Measurements from ENCODE around the gene ARAP2.

The ARAP2 gene

DNA sequence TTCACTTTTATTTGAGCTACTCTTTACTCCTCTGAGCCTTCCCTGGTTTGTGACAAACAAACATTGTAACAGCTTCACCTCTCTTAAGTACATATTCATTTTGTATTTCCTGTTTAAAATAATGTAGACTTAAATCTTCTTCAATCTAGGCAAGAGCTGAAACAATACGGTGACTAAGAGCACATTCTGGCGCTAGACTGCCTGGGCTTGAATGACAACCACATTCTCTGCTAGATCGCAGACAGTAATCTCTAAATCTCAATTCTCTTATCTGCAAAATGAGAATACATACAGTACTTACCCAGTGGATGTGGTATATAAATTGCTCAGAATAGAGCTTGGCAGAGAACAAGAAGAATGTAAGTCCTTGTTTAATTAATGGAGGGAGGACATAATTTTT lies 144.8 kb downstream of the ARAP2 start:
- TF ChIP-seq, protein P1, sequence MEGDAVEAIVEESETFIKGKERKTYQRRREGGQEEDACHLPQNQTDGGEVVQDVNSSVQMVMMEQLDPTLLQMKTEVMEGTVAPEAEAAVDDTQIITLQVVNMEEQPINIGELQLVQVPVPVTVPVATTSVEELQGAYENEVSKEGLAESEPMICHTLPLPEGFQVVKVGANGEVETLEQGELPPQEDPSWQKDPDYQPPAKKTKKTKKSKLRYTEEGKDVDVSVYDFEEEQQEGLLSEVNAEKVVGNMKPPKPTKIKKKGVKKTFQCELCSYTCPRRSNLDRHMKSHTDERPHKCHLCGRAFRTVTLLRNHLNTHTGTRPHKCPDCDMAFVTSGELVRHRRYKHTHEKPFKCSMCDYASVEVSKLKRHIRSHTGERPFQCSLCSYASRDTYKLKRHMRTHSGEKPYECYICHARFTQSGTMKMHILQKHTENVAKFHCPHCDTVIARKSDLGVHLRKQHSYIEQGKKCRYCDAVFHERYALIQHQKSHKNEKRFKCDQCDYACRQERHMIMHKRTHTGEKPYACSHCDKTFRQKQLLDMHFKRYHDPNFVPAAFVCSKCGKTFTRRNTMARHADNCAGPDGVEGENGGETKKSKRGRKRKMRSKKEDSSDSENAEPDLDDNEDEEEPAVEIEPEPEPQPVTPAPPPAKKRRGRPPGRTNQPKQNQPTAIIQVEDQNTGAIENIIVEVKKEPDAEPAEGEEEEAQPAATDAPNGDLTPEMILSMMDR (IDR thresholded peaks at IDR 0.05; ENCODE audit: insufficient read depth, low read length, poor library complexity, severe bottlenecking), result no peak
- no peak for TF ChIP-seq EZH2phosphoT487 (conservative IDR thresholded peaks at IDR 0.05; ENCODE audit: low read length)
- H3K27ac ChIP-seq (ENCODE audit: low read depth, low read length), result no peak overlapping the region

DNA sequence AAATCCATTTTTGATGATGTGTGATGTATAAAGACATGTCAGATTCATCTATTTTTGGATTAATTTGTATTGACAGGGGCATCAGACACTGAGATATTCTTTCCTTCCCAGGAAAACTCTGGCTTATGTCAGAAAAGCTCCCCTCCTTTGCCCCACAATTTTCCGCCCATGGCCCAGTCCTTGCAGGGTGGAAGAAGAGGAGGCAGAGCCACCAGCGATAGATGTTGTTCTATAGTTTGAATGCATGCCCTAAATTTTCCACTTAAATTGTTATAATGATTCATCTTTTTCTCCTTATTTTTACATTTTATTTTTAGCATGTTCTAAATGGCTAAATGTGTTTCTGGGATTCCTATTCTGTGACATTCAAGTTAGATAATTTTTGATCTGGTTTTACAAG lies 149.3 kb downstream of the ARAP2 start:
- Histone ChIP-seq H3K9me2 (replicated peaks; ENCODE audit: insufficient read depth, low read length) (no peaks in the 10 kb centered on the region), H3K27ac (ENCODE audit: low read depth, low read length) (no peak overlapping the region), H4K20me1 (ENCODE audit: low read depth, low read length) (no peaks in the 10 kb centered on the region), H3K4me3 (ENCODE audit: insufficient read depth, low read length, poor library complexity, severe bottlenecking) (no peak overlapping the region), H3K9me3 (ENCODE audit: insufficient read depth, low read length) (no peaks in the 10 kb centered on the region), H3K79me2 (ENCODE audit: insufficient read depth, low read length) (no peaks in the 10 kb centered on the region), H3K27me3 (ENCODE audit: low read length) (no peaks in the 10 kb centered on the region), H3K9ac (ENCODE audit: low read length) (no peak overlapping the region), H3F3A (ENCODE audit: insufficient read depth) (no peaks in the 10 kb centered on the region), H3K4me2 (ENCODE audit: low read depth, low read length, poor library complexity, severe bottlenecking) (no peak overlapping the region), H3K36me3 (ENCODE audit: low read length) (no peaks in the 10 kb centered on the region), H2AFZ (ENCODE audit: low read depth, low read length, severe bottlenecking) (no peak overlapping the region)
- TF ChIP-seq, protein P1 (IDR thresholded peaks at IDR 0.05; ENCODE audit: insufficient read depth, low read length, poor library complexity, severe bottlenecking), result no peak
- TF ChIP-seq EZH2phosphoT487 (conservative IDR thresholded peaks at IDR 0.05; ENCODE audit: low read length), result no peak

More for the DNA sequence above, 144.8 kb downstream of the ARAP2 start:
- no peaks in the 10 kb centered on the region for H3K36me3 ChIP-seq (ENCODE audit: low read length)
- no peak overlapping the region for H2AFZ ChIP-seq (ENCODE audit: low read depth, low read length, severe bottlenecking)
- no peaks in the 10 kb centered on the region for H3K9me3 ChIP-seq (ENCODE audit: insufficient read depth, low read length)
- no peaks in the 10 kb centered on the region for H3K79me2 ChIP-seq (ENCODE audit: insufficient read depth, low read length)
- no peaks in the 10 kb centered on the region for H3F3A ChIP-seq (ENCODE audit: insufficient read depth)
- H3K27me3 ChIP-seq (ENCODE audit: low read length), result no peaks in the 10 kb centered on the region
- no peak overlapping the region for H3K9ac ChIP-seq (ENCODE audit: low read length)
- H3K9me2 ChIP-seq (replicated peaks; ENCODE audit: insufficient read depth, low read length), result no peaks in the 10 kb centered on the region
- H3K4me3 ChIP-seq (ENCODE audit: insufficient read depth, low read length, poor library complexity, severe bottlenecking), result no peak overlapping the region
- H3K4me2 ChIP-seq (ENCODE audit: low read depth, low read length, poor library complexity, severe bottlenecking), result no peak overlapping the region
- no peaks in the 10 kb centered on the region for H4K20me1 ChIP-seq (ENCODE audit: low read depth, low read length)

DNA sequence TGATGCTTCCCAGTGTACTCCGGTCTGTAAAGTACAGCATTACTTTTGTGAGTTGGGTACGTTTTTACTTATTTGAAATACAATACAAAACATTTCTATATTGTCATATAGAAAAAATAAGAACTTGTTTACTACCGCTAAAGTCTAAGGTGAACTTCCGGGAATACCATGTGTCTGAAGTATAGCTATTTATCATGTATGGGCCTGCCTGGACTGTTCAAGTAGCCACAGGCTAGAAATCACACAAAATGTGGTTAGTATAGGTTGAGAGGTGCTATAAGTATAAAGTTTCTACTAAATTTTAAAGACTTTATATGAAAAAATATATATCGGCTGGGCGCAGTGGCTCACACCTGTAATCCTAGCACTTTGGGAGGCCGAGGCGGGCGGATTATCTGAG lies 152.3 kb downstream of the ARAP2 start:
- no peak overlapping the region for H3K9ac ChIP-seq (ENCODE audit: low read length)
- H2AFZ ChIP-seq (ENCODE audit: low read depth, low read length, severe bottlenecking), result no peak overlapping the region
- no peaks in the 10 kb centered on the region for H3K79me2 ChIP-seq (ENCODE audit: insufficient read depth, low read length)
- H3F3A ChIP-seq (ENCODE audit: insufficient read depth), result no peaks in the 10 kb centered on the region
- no peak overlapping the region for H3K4me2 ChIP-seq (ENCODE audit: low read depth, low read length, poor library complexity, severe bottlenecking)
- no peak overlapping the region for H3K27ac ChIP-seq (ENCODE audit: low read depth, low read length)
- no peaks in the 10 kb centered on the region for H3K27me3 ChIP-seq (ENCODE audit: low read length)
- no peak overlapping the region for H3K4me3 ChIP-seq (ENCODE audit: insufficient read depth, low read length, poor library complexity, severe bottlenecking)
- no peaks in the 10 kb centered on the region for H3K9me3 ChIP-seq (ENCODE audit: insufficient read depth, low read length)
- no peaks in the 10 kb centered on the region for H3K36me3 ChIP-seq (ENCODE audit: low read length)
- TF ChIP-seq, protein P1 (IDR thresholded peaks at IDR 0.05; ENCODE audit: insufficient read depth, low read length, poor library complexity, severe bottlenecking), result no peak
- TF ChIP-seq EZH2phosphoT487 (conservative IDR thresholded peaks at IDR 0.05; ENCODE audit: low read length), result no peak
- no peaks in the 10 kb centered on the region for H3K9me2 ChIP-seq (replicated peaks; ENCODE audit: insufficient read depth, low read length)
- no peaks in the 10 kb centered on the region for H4K20me1 ChIP-seq (ENCODE audit: low read depth, low read length)

Measured in SU-DHL-6 (cell line).